K562 (cell line): Measurements from ENCODE around the gene RING1. TPM values are rescaled to one million over a fixed set of nuclear protein-coding genes. Genes with fewer than 3 reads are reported as not detected.

Experiments
- BCLAF1 ChIP-seq, 2 experiments: fragments of 450-650 bp in 1 of 2; IDR thresholded peaks; 2 replicates each; pipeline ENCODE4 v1.6.1; 2011 to 2017; ENCODE audit warnings: low read depth in 2 of 2, antibody characterized with exemption in 1 of 2, borderline replicate concordance in 1 of 2, low read length in 1 of 2, mild to moderate bottlenecking in 1 of 2, mixed read lengths in 1 of 2; ENCODE audit not compliant: control insufficient read depth in 1 of 2
- FOXJ2 ChIP-seq: fragments of 200-800 bp; sonication (Bioruptor generic); IDR thresholded peaks from 2 replicates; pipeline ENCODE4 v1.6.1; 2016; ENCODE audit warnings: missing genetic modification characterization, missing compliant biosample characterization
- JUND ChIP-seq, 2 experiments: IDR thresholded peaks; 2 replicates in 1 of 2; 3 replicates in 1 of 2; pipeline ENCODE4 v1.6.1; 2011; ENCODE audit warnings: borderline replicate concordance in 2 of 2, low read depth in 2 of 2, low read length in 2 of 2, improper control_type of control experiment in 1 of 2, missing biosample characterization in 1 of 2, missing genetic modification characterization in 1 of 2, missing genetic modification reagents in 1 of 2
- MCM2 ChIP-seq: fragments of 450-650 bp; IDR thresholded peaks from 2 replicates; pipeline ENCODE4 v1.6.1; 2017; ENCODE audit warnings: low read depth, mild to moderate bottlenecking
- MGA ChIP-seq: fragments of 450-650 bp; IDR thresholded peaks from 2 replicates; pipeline ENCODE4 v1.6.1; 2016; ENCODE audit warnings: mild to moderate bottlenecking, moderate library complexity
- MTF1 ChIP-seq: fragments of 250-450 bp; sonication (Bioruptor Pico); IDR thresholded peaks from 2 replicates; pipeline ENCODE4 v1.9.0; 2021; ENCODE audit warnings: moderate library complexity, mild to moderate bottlenecking, inconsistent platforms, borderline replicate concordance
- RB1 ChIP-seq: fragments of 450-650 bp; IDR thresholded peaks from 2 replicates; pipeline ENCODE4 v1.6.1; 2017; ENCODE audit warnings: low read depth, mild to moderate bottlenecking
- SPI1 ChIP-seq: IDR thresholded peaks from 2 replicates; pipeline ENCODE4 v1.6.1; 2011; ENCODE audit warnings: low read depth, low read length, control low read depth, borderline replicate concordance
- USF1 ChIP-seq: sonication (generic); formaldehyde crosslinking; IDR thresholded peaks from 2 replicates; pipeline ENCODE4 v1.9.0; 2022; ENCODE audit warnings: mild to moderate bottlenecking, missing genetic modification reagents
- polyA plus RNA-seq, 8 experiments: library from polyadenylated mRNA; depleted of rRNA in 4 of 8; stranded (reverse) in 5 of 8; unstranded in 3 of 8; fragments of >200 nt; fragmentation: Nextera tagmentation in 2 of 8; fragmentation: Illumina TruSeq in 1 of 8; extraction: Ambion mirVana in 2 of 8; extraction: Trizol in 1 of 8; gene quantifications; 2 replicates each; pipeline versions ENCODE4 v1.2.1 to v1.2.3, GENCODE V29; 2011 to 2014; ENCODE audit warnings: inconsistent platforms in 1 of 8, missing spikeins in 1 of 8
- total RNA-seq, 7 experiments: library from RNA; depleted of rRNA in 6 of 7; stranded (reverse); fragments of >200 nt in 6 of 7; fragmentation: Illumina TruSeq in 2 of 7; extraction: Trizol in 2 of 7; gene quantifications; 2 replicates each; pipeline versions ENCODE4 v1.2.1 to v1.2.3, GENCODE V29; 2011 to 2021; ENCODE audit warnings: low replicate concordance in 1 of 7

RING1 gene
- total and polyA plus RNA-seq, 9 of the 15 experiments (the other 6 are each of a cell fraction or from before 2014, with no cell fraction given): 4.2 to 59.1 (median 36.9) TPM

GRCh38 chr6:33205191-33206026 is 2.9 kb upstream of the RING1 start (continued):
- no peak for TF ChIP-seq BCLAF1 (IDR thresholded peaks at IDR 0.05; ENCODE audit: borderline replicate concordance in 1 of 2, control insufficient read depth in 1 of 2, low read depth in 2 of 2, low read length in 1 of 2)
- TF ChIP-seq USF1 (CRISPR knock-in tag): no peak
- TF ChIP-seq SPI1: no peak
- 0 out of 2 replicates have a peak, but pooled peaks have one; percentile 56 for TF ChIP-seq FOXJ2
- no peak for TF ChIP-seq MTF1 (CRISPR knock-in tag)
- TF ChIP-seq MCM2: no peak
- TF ChIP-seq RB1: no peak
- TF ChIP-seq MGA: peak; percentile 32; the same call in 1 of the 2 replicates
- TF ChIP-seq JUND (IDR thresholded peaks at IDR 0.05; ENCODE audit: borderline replicate concordance, low read depth, low read length): peak; percentile 76
- TF ChIP-seq JUND (tag; IDR thresholded peaks at IDR 0.05; ENCODE audit: borderline replicate concordance, low read depth, low read length): peak; percentile 77; the same call in 2 of the 3 replicates
